NCI-H345 treated with DMSO at 0.1 percent for 48 hours (cell line): Measurements from ENCODE around the gene PLCL1.

Source experiments
- DNase-seq: peaks from one replicate; lab custom pipeline; 2025; ENCODE audit not compliant: unreplicated experiment; lab: John Stamatoyannopoulos, UW

The PLCL1 gene

DNA sequence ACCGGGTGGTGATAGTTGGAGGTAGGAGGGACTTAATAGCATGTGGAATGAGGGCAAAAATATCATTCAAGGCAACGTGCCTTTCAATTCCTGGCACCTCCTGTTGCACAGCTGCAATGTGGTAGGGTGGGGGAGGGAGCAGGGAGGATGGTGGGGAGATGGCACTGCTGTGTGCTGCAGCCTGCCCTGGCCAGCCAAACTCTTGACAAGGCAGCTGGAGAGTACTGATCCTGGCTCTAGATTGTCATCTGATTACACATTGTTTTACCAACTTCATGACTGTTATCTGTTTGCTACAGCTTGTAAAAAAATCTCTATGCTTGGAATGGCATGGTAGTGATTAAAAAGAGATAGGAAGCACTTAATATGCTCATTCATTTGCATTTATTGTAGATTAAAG lies 47.7 kb downstream of the PLCL1 start:
- no peak for DNase-seq

- no peak for DNase-seq
These were observed 49.2 kb downstream of the PLCL1 start for GRCh38 chr2:197853549-197853948.

DNA sequence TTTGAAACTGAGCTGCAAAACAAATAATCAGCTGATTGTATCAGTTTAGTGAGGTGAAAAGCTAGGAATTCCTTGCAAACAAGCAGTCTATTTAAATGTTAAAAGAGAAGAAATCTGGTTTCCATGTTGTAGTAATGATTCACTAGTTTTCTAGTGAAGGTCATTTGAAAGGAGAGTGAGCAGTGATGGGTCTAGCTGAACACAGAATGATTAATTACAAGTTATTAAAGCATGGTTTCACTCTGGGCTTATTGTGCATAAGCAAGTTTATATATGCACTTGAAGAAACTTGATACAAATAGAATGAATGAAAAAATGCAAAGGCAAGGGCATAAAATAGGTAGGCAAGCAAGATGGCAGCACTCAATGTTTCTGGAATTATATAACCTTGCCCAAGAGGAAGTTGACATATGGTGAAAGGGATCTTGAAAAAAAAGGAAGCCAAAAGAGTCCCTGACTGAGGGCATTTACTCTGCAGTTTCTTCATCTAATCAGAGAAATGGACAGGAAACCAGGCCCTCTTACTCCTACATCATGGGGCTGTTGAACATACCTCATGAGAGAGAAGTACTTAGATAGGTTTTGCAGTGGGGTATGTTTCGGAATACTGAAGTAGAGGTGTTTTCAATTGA lies 53.2 kb downstream of the PLCL1 start:
- no peak for DNase-seq

DNA sequence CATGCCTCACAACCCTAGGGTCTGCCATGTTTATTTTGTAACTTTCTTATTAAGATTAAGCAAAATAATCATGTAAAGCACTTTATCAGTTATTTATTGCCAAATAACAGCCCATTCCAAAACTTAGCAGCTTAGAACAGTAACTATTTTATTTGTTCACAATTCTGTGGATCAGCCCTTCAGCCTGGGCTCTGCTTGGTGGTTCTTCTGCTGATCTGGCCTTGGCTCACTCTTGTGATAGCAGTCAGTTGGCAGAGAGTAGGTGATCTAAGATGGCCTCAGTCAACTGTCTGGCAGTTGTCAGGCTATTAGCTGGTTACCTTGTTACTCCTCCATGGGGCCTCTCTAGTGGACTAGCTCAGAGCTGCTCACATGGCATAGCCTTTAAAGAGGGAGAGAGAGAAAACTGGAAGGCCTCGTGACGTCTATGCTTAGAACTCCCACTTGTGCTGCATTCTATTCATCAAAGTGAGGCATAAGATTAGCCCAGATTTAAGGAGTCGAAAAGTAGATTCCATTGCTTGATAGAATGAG lies 54.3 kb downstream of the PLCL1 start:
- DNase-seq = no peak

DNA sequence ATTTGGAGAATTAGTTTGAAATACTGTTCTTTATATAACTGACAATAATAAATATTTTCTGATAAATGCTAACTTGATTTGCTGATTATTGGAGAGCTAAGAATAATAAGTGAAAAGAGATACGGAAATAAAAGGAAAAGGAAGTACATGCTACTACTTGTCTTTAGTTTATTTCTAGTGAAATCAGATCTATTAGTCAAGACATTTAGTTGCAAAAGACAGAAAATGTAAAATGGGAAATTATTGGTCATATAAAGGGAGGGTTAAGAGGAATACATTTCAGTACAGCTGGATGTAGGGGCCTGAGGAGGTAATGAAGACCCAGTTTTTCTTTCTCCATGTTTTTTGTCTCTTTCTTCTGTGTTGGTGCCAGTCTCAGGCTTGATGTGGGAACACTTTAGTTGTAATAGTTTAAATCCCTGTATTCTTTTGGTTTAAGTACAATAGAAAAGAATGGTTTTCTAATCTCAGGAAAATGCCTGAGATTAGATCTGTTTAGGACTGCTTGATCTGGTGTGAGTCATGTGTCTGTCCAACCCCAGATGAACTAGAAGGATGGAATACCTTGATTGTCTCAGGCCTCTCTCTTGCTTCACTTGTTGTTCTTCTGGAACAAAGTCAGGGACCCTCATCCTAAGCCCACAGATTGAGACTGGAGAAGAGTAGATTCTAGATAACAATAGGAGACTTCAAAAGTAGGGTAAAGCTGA lies 58.0 kb downstream of the PLCL1 start:
- no peak for DNase-seq

- no peak for DNase-seq
These were observed 59.4 kb downstream of the PLCL1 start for GRCh38 chr2:197863744-197864143.

GRCh38 chr2:197866455-197866854 lies 62.1 kb downstream of the PLCL1 start:
- no peak for DNase-seq

GRCh38 chr2:197867033-197867432 lies 62.6 kb downstream of the PLCL1 start:
- no peak for DNase-seq

- DNase-seq = no peak
These were observed 63.2 kb downstream of the PLCL1 start for GRCh38 chr2:197867624-197868023.

GRCh38 chr2:197868206-197868605 lies 63.8 kb downstream of the PLCL1 start:
- no peak for DNase-seq

DNA sequence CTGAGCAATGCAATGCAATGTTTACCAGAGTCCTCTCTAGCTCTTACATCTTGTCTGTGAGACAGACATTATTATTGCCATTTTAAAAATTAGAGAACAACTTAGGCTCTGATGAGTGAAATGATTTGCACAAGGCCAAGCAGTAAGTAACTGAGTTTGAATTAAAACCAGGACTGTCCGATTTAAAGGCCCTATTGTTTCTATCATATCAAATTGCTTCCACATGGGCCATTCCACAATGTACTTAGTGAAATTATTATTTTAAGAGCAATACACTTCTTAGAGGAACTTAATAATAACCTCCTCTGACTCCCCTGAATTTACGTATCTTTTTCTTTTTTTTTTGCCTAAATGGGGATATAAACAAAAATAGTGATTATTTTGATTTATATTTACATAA lies 64.6 kb downstream of the PLCL1 start:
- no peak for DNase-seq

DNA sequence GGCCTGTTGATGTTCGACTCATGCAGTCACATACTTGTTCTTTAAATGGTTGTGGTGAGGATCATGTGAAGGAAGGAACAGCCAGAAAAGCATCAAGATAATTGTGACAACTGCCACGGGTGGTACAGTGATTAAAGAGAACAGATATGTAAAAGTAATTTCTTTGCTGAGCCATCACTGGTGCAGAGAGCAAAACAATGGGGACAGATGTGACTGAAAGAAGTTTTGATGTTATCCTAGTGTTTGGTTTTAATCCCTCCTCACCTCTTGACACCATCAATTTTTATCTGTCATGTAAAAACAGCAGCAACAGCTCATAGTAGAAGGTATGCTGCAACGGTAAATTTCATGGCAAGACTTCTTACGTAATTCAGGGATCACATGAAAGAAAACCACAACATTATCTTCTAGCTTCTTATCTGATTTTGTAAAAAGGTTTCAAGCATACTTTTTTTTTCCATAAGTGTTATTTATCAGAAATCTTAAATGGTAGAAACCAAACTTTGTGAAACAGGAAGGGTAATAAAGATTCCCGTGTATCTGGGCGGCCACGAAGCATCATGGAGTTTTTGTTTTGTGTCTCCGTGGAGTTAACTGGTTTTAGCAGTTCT lies 65.2 kb downstream of the PLCL1 start:
- no peak for DNase-seq

- no peak for DNase-seq
These were observed 65.7 kb downstream of the PLCL1 start for GRCh38 chr2:197870137-197870536.

GRCh38 chr2:197871780-197872456 lies 67.5 kb downstream of the PLCL1 start:
- DNase-seq = no peak

DNA sequence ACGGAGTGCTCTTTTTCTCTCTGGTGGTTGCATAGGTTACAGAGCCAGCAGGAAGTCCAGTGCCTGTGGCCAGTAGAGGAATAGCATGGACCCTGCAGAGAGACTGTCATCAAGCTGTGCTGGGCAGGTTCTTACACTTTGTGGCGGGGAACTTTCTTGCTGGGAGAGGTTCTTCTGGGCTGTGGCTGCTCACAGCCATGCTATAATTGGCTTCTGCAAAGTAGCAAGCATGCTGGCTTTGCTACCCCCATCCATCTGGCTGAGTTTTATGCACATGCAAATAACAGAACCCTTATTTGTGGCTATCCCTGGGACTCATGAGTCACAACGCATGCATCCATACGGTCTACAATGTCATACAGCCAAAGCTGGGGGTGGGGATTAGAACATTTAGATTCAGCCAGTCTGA lies 68.9 kb downstream of the PLCL1 start:
- no peak for DNase-seq

GRCh38 chr2:197875763-197876162 lies 71.4 kb downstream of the PLCL1 start:
- no peak for DNase-seq

DNA sequence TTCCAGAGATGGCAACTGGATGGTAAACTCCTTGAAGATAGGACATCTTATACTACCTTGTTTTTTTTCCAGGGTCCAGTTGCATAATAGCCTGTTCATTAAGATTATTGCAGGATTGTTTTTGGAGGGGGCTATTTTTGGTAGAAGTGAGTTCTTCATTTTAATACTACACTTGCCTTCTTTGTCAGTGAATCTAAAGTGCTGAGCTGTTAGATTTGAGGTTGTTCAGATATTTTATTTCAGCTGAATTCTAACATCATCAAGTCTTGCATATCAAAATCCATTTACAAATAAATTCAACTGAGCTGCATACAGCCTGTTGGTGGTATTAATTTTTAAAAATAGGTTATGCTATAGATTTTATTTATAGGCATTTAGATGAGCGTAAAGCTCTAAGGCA lies 72.1 kb downstream of the PLCL1 start:
- DNase-seq = no peak

- no peak for DNase-seq
These were observed 72.6 kb downstream of the PLCL1 start for GRCh38 chr2:197877038-197877437.

GRCh38 chr2:197878792-197879191 lies 74.4 kb downstream of the PLCL1 start:
- no peak for DNase-seq

- DNase-seq = no peak
These were observed 75.5 kb downstream of the PLCL1 start for GRCh38 chr2:197879812-197880408.

DNA sequence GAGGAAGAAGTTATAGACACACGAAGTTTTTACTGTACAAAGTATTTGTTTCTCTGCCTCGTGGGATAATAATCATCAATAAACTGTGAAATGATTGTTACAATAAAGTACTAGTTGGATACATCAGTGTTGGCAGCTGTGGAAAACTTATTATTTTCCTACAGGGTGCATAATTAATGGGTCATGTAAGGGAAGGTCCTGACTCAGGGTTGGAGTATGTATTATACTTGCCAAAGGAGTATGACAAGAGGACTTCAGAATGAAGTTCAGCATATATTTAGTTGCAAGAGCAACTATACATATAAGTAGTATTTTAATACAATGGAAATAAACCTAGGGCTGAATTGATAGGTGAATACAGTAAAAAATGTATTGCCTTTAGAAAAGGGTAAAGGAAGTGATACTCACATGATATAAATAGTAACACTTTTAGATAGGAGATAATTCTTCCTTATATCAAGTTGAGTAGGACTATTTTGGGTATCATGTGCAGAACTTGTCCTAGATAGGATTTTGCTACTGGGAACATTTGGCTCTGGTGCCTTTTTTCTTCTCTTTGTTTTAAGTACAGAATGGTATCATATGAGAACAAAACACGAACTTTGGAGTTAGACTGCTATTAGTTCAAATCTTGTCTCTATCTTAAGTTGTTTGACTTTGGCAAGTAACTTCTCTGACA lies 79.1 kb downstream of the PLCL1 start:
- DNase-seq = no peak
